Nephron progenitor cell (in vitro differentiated cells): ENCODE measurements around the gene KCNJ11.
"Not testable (repeated sequence)": the region's sequence is repeated elsewhere in the genome, so short reads cannot be mapped to it uniquely, and the experiment has no call there.

Experiments used
- DNase-seq: peaks from one replicate; pipeline ENCODE4 v3.0.0; 2021
- H3K27ac Mint-ChIP-seq: 2 replicates; pipeline ENCODE4 v1.8.0; 2021; ENCODE audit warnings: mild to moderate bottlenecking, moderate library complexity, mixed read lengths
- H3K27me3 Mint-ChIP-seq: 2 replicates; pipeline ENCODE4 v1.8.0; 2021; ENCODE audit warnings: mild to moderate bottlenecking, low read depth, mixed read lengths; ENCODE audit not compliant: poor library complexity
- H3K36me3 Mint-ChIP-seq: 2 replicates; pipeline ENCODE4 v1.8.0; 2021; ENCODE audit warnings: low read depth, mixed read lengths
- H3K4me1 Mint-ChIP-seq: 2 replicates; pipeline ENCODE4 v1.8.0; 2021; ENCODE audit warnings: mixed read lengths
- H3K4me3 Mint-ChIP-seq: 2 replicates; pipeline ENCODE4 v1.8.0; 2021; ENCODE audit warnings: mild to moderate bottlenecking, moderate library complexity, mixed read lengths
- H3K9me3 Mint-ChIP-seq: 2 replicates; pipeline ENCODE4 v1.8.0; 2021; ENCODE audit warnings: mild to moderate bottlenecking, moderate library complexity, mixed read lengths
- CTCF ChIP-seq: fragments of 200-600 bp; sonication (generic); IDR thresholded peaks from 2 replicates; pipeline ENCODE4 v1.5.0; 2021; ENCODE audit warnings: antibody characterized with exemption

The KCNJ11 gene

GRCh38 chr11:17428925-17429324, 40.5 kb upstream of the KCNJ11 start:
- Mint-ChIP-seq H3K4me1 (peaks cover 48% of the 10 kb centered on the region), H3K36me3 (no peaks in the 10 kb centered on the region), H3K27me3 (peaks cover 18% of the 10 kb centered on the region), H3K4me3 (no peak overlapping the region), H3K27ac (peak overlapping the region; percentile 52), H3K9me3 (no peaks in the 10 kb centered on the region)
- TF ChIP-seq CTCF: no peak
- DNase-seq: no peak

- Mint-ChIP-seq H3K36me3 (no peaks in the 10 kb centered on the region), H3K4me1 (peaks cover 46% of the 10 kb centered on the region), H3K27me3 (peaks cover 22% of the 10 kb centered on the region), H3K4me3 (no peak overlapping the region), H3K9me3 (no peaks in the 10 kb centered on the region), H3K27ac (no peak overlapping the region)
- no peak for DNase-seq
- TF ChIP-seq CTCF: no peak
These were observed 39.8 kb upstream of the KCNJ11 start for GRCh38 chr11:17428261-17428660.

GRCh38 chr11:17426233-17426632, 37.8 kb upstream of the KCNJ11 start:
- DNase-seq, H3K9me3 Mint-ChIP-seq, H3K27ac Mint-ChIP-seq, H3K4me3 Mint-ChIP-seq, H3K36me3 Mint-ChIP-seq: not testable (repeated sequence)
- Mint-ChIP-seq H3K27me3 (peaks cover 38% of the 10 kb centered on the region), H3K4me1 (peaks cover 29% of the 10 kb centered on the region)

GRCh38 chr11:17423533-17424310, 35.3 kb upstream of the KCNJ11 start:
- Mint-ChIP-seq H3K36me3 (no peaks in the 10 kb centered on the region), H3K27me3 (peaks cover 58% of the 10 kb centered on the region), H3K4me1 (peaks cover 15% of the 10 kb centered on the region), H3K4me3 (no peak overlapping the region), H3K9me3 (no peaks in the 10 kb centered on the region), H3K27ac (no peak overlapping the region)
- no peak for TF ChIP-seq CTCF
- DNase-seq: no peak

- H3K36me3 Mint-ChIP-seq: no peaks in the 10 kb centered on the region
- H3K4me1 Mint-ChIP-seq: peaks cover 18% of the 10 kb centered on the region
- H3K27ac Mint-ChIP-seq: no peak overlapping the region
- peaks cover 65% of the 10 kb centered on the region for H3K27me3 Mint-ChIP-seq
- TF ChIP-seq CTCF: no peak
- H3K9me3 Mint-ChIP-seq: no peaks in the 10 kb centered on the region
- no peak for DNase-seq
- no peak overlapping the region for H3K4me3 Mint-ChIP-seq
These were observed 33.3 kb upstream of the KCNJ11 start for GRCh38 chr11:17421781-17422180.

- no peak overlapping the region for H3K4me3 Mint-ChIP-seq
- H3K36me3 Mint-ChIP-seq: no peaks in the 10 kb centered on the region
- TF ChIP-seq CTCF: no peak
- no peak overlapping the region for H3K27ac Mint-ChIP-seq
- peaks cover 18% of the 10 kb centered on the region for H3K4me1 Mint-ChIP-seq
- H3K9me3 Mint-ChIP-seq: no peaks in the 10 kb centered on the region
- DNase-seq: no peak
- H3K27me3 Mint-ChIP-seq: peaks cover 56% of the 10 kb centered on the region
These were observed 30.1 kb upstream of the KCNJ11 start for GRCh38 chr11:17418444-17419081.
